CD4-positive, alpha-beta T cell treated with Interleukin-21 for 1 hour (primary cell): ENCODE data around the gene LDB2.
"Not testable (repeated sequence)": the region's sequence is repeated elsewhere in the genome, so short reads cannot be mapped to it uniquely, and the experiment has no call there.

Experiments
- DNase-seq: peaks from one replicate; pipeline ENCODE4 v3.0.0-alpha.2; 2020

LDB2 gene

GRCh38 chr4:16636912-16637630 is 261.4 kb downstream of the LDB2 start:
- no peak for DNase-seq

GRCh38 chr4:16636304-16636703 is 262.1 kb downstream of the LDB2 start:
- DNase-seq = no peak

GRCh38 chr4:16629274-16629673 is 269.2 kb downstream of the LDB2 start:
- DNase-seq = not testable (repeated sequence)

- DNase-seq = not testable (repeated sequence)
Observed at GRCh38 chr4:16628835-16629234, 269.6 kb downstream of the LDB2 start.

- no peak for DNase-seq
Observed at GRCh38 chr4:16627999-16628398, 270.4 kb downstream of the LDB2 start.

- DNase-seq = no peak
Observed at GRCh38 chr4:16626945-16627344, 271.5 kb downstream of the LDB2 start.

- no peak for DNase-seq
Observed at GRCh38 chr4:16622826-16623225, 275.6 kb downstream of the LDB2 start.

GRCh38 chr4:16617435-16617834 is 281.0 kb downstream of the LDB2 start:
- no peak for DNase-seq

GRCh38 chr4:16617011-16617410 is 281.4 kb downstream of the LDB2 start:
- no peak for DNase-seq

- no peak for DNase-seq
Observed at GRCh38 chr4:16609170-16609758, 289.2 kb downstream of the LDB2 start.

GRCh38 chr4:16608611-16609125 is 289.8 kb downstream of the LDB2 start:
- DNase-seq = no peak

- DNase-seq = no peak
Observed at GRCh38 chr4:16608123-16608522, 290.3 kb downstream of the LDB2 start.

GRCh38 chr4:16607241-16608066 is 291.0 kb downstream of the LDB2 start:
- DNase-seq = no peak

GRCh38 chr4:16606691-16607090 is 291.8 kb downstream of the LDB2 start:
- no peak for DNase-seq

GRCh38 chr4:16603178-16603577 is 295.3 kb downstream of the LDB2 start:
- DNase-seq = no peak

- no peak for DNase-seq
Observed at GRCh38 chr4:16598597-16599206, 299.7 kb downstream of the LDB2 start.

GRCh38 chr4:16597845-16598596 is 300.4 kb downstream of the LDB2 start:
- DNase-seq = no peak

- DNase-seq = no peak
Observed at GRCh38 chr4:16597443-16597842, 301.0 kb downstream of the LDB2 start.

- DNase-seq = no peak
Observed at GRCh38 chr4:16596267-16596666, 302.2 kb downstream of the LDB2 start.

- no peak for DNase-seq
Observed at GRCh38 chr4:16594128-16594527, 304.3 kb downstream of the LDB2 start.

- DNase-seq = no peak
Observed at GRCh38 chr4:16593386-16593785, 305.1 kb downstream of the LDB2 start.

- DNase-seq = no peak
Observed at GRCh38 chr4:16591272-16591826, 307.1 kb downstream of the LDB2 start.
